ENCODE results near the gene IL34.

DNA sequence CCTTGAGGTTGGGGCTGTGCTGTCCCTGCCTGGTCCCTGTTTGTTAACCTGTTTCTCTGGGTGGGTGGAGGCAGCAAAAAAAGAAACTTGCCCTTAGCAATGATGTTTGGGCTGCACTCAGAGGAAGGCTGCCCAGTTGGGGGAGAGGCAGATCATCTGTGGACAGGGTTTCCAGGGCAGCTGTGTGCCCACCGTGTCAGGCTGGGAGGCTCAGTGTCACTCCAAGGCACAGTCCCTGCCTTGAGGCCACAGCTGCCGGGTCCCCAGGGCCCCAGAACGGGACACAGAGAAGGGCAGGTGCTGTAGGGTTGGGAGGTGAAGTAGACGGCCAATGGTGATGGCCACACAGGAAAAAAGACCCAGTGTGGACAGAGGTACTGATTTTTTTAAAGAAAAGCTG lies 3.9 kb downstream of the IL34 start:
- no peak for TF ChIP-seq POLR2A (IDR thresholded peaks at IDR 0.05)
- TF ChIP-seq, protein P1, sequence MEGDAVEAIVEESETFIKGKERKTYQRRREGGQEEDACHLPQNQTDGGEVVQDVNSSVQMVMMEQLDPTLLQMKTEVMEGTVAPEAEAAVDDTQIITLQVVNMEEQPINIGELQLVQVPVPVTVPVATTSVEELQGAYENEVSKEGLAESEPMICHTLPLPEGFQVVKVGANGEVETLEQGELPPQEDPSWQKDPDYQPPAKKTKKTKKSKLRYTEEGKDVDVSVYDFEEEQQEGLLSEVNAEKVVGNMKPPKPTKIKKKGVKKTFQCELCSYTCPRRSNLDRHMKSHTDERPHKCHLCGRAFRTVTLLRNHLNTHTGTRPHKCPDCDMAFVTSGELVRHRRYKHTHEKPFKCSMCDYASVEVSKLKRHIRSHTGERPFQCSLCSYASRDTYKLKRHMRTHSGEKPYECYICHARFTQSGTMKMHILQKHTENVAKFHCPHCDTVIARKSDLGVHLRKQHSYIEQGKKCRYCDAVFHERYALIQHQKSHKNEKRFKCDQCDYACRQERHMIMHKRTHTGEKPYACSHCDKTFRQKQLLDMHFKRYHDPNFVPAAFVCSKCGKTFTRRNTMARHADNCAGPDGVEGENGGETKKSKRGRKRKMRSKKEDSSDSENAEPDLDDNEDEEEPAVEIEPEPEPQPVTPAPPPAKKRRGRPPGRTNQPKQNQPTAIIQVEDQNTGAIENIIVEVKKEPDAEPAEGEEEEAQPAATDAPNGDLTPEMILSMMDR (IDR thresholded peaks at IDR 0.05) = no peak
